Right forelimb (tissue), 1 donor: ENCODE measurements around the gene MAP3K8.

Experiments
- DNase-seq: peaks from one replicate; pipeline ENCODE4 v3.0.0-alpha.2; 2018

Gene MAP3K8

GRCh38 chr10:30433730-30434272, at the start of gene MAP3K8:
Gene MAP3K8, plus strand, starts transcription at chr10:30434184. Its CDS starts 4,755 bp downstream, at chr10:30438939.
- DNase-seq = peak; percentile 92

- no peak for DNase-seq
Measured at GRCh38 chr10:30384701-30385201, 49.2 kb upstream of the MAP3K8 start.

GRCh38 chr10:30386801-30387588, 47.0 kb upstream of the MAP3K8 start:
- DNase-seq = no peak

DNA sequence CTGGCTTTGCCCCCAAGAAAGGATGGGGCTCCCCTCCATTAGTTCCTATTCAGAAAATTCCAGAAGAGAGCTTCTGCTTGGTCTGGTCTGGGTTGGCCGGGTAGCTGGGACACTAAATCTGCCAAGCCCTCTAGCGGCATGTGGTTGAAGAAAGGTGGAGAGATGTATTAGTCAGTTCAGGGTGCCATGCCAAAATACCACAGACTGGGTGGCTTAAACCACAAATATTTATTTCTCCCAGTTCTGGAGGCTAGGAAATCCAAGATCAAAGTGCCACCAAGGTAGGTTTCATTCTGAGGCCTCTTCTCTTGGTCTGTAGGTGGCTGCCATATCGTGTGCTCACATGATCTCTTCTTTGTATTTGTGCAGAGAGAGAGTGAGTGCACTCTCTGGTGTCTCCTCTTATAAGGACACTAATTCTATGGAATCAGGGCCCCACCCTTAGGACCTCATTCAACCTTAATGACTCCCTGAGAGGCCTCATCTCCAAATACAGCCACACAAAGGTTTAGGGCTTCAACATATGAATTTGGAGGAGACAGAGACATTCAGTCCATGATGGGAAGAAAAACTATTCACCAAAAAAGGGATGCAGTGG, 46.2 kb upstream of the MAP3K8 start:
- DNase-seq = no peak

DNA sequence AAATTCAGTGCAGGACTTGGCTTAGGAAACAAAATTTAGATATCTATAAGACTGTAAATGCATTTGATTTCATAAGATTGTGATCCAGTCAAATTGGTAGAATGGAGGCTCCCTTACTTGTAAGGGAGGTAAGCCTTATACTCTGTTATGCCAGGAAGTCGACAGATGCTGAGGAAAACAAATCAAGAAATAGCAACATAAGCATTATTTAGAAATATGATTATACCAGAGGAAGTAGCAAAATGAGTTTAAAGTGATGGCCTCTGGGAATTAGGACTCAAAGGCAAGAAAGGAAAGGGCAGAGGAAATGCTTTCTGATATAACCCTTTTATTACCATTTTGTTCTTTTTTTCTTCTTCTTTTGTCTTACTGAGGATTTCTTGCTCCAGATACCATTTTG, 44.4 kb upstream of the MAP3K8 start:
- DNase-seq = no peak

DNA sequence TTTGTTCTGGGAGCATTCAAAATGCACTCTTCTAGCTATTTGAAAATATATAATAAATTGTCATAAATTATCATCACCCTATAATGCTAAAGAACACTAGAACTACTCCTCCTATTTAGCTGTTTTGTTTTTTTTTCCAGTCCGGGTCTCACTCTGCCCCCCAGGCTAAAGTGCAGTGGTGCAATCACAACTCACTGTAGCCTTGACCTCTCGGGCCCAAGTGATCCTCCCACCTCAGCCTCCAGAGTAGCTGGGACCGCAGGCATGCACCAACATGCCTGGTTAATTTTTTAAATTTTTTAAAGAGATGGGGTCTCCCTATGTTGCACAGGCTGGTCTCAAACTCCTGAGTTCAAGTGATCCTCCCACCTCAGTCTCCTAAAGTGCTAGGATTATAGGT, 43.8 kb upstream of the MAP3K8 start:
- DNase-seq = no peak

- no peak for DNase-seq
Measured at GRCh38 chr10:30391266-30391665, 42.7 kb upstream of the MAP3K8 start.

DNA sequence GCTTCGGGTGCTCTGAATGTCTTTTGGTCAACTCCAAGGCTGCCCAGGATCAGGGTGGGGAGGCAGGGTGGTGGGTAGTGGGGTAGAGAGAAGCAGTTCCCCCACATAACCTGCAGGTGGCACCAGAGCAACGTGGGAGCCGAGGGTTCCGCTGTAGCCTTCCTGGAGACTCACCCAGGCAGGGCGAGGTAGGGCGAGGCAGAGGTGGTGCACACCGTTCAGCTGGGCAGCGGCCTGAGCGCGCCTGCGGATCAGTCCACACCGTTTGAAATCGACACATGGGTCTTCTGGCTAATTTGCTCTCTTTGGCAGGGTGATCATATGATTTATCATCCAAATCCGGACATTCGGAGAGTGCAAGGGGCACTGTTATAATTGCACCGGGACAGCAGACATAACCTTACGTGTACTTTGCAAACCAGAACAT, 41.4 kb upstream of the MAP3K8 start:
- DNase-seq = peak; percentile 83

- no peak for DNase-seq
Measured at GRCh38 chr10:30396293-30396692, 37.7 kb upstream of the MAP3K8 start.

DNA sequence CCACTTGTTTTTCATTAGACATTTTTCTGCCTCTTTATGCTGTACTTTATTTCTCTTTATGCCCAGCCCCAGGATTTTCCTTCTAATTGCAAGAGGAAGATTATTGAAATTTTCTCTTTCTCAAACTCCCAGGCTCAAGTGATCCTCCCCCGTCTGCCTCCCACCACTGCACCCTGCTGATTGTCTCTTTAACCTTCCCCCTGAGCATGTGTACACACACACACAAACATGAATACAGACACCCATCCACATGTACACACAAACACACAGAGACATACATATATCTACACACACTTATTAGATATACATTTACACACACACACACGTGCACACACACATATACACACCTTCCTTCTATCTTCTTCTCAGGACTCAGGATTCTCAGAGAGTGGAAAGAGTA, 37.3 kb upstream of the MAP3K8 start:
- no peak for DNase-seq

GRCh38 chr10:30398193-30398592, 35.8 kb upstream of the MAP3K8 start:
- DNase-seq = no peak

GRCh38 chr10:30398788-30399187, 35.2 kb upstream of the MAP3K8 start:
- DNase-seq = no peak

DNA sequence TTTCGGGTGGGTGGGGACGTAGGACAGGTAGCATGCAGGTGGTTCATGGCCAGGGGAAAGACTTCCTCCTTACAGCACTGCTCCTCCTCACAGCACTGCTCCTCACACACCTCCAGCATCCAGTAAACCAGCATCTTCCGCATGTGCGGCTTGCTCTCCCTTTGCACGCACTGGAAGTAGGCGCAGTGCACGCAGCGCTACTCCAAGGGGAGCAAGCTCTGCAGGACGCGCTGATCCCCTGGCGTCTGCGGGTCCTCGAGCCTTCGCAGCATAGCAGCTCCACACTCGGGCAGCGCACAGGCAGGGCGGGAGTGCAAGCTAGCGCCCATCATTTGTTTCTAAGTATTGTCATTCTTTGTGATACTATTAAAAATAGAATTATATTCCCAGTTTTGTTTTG, 30.5 kb upstream of the MAP3K8 start:
- DNase-seq = no peak

DNA sequence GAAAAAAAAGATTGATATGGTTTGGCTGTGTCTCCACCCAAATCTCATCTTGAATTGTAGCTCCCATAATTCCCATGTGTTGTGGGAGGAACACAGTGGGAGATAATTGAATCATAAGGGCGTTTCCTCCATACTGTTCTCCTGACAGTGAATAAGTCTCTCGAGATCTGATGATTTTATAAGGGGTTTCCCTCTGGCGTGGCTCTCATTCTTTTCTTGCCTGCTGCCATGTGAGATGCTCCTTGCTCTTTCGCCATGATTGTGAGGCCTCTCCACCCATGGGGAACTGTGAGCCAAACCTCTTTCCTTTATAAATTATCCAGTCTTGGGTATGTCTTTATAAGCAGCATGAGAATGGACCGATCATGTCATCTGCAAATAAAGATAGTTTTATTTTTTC, 29.4 kb upstream of the MAP3K8 start:
- no peak for DNase-seq

- DNase-seq = no peak
Measured at GRCh38 chr10:30411263-30411662, 22.7 kb upstream of the MAP3K8 start.

GRCh38 chr10:30412901-30413300, 21.1 kb upstream of the MAP3K8 start:
- DNase-seq = no peak

- no peak for DNase-seq
Measured at GRCh38 chr10:30413996-30414576, 19.9 kb upstream of the MAP3K8 start.

GRCh38 chr10:30415593-30415992, 18.4 kb upstream of the MAP3K8 start:
- DNase-seq = no peak

- DNase-seq = no peak
Measured at GRCh38 chr10:30417301-30417700, 16.7 kb upstream of the MAP3K8 start.

DNA sequence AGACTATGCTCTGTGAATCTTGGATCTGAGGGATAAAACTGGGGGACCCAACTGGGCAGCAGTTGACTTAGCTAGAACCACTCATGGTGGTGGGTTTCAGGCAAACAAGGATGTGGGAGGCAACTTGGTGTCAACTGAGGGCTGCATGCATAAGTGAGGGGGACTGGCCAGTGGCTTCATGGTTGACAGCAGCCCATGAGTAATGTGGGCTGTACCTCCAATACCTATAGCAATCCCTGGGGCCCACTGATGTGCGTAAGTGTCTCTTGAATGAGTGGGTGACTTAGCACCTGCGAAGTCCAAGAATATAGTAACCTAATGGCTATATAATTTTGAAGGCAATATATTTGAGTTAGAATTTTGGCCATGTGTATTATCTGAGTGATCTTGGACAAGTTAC, 13.7 kb upstream of the MAP3K8 start:
- DNase-seq = no peak

GRCh38 chr10:30420766-30421165, 13.2 kb upstream of the MAP3K8 start:
- DNase-seq = no peak

DNA sequence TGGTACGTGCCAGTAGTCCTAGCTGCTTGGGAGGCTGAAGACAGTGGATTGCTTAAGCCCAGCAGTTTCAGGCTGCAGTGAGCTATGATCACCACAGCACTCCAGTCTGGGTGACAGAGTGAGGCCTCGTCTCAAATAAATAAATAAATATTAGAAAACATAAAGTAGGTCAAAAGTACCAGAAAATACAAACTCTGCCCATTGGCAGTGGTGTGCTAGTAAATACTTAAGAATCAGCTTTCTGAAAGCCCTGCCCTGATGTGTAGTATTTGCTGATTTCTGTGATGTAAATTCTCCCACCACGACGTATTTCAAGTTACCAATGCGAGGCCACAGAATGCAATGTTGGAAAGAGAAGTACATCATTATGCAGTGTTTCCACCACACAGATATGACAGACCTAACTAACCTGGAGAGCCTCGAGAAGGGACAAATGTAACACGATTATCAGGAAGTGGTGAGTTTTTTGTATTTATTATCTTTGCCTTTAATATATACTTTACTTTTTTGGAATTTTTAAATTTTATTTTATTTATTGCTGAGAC, 11.8 kb upstream of the MAP3K8 start:
- DNase-seq = no peak

- DNase-seq = no peak
Measured at GRCh38 chr10:30422981-30423654, 10.9 kb upstream of the MAP3K8 start.
